ENCODE measurements around the gene CST8. TPM values are rescaled to one million over a fixed set of nuclear protein-coding genes. Genes with fewer than 3 reads are reported as not detected.

The CST8 gene
- total RNA-seq, 1 donor from 2014 or later, result not detected

DNA sequence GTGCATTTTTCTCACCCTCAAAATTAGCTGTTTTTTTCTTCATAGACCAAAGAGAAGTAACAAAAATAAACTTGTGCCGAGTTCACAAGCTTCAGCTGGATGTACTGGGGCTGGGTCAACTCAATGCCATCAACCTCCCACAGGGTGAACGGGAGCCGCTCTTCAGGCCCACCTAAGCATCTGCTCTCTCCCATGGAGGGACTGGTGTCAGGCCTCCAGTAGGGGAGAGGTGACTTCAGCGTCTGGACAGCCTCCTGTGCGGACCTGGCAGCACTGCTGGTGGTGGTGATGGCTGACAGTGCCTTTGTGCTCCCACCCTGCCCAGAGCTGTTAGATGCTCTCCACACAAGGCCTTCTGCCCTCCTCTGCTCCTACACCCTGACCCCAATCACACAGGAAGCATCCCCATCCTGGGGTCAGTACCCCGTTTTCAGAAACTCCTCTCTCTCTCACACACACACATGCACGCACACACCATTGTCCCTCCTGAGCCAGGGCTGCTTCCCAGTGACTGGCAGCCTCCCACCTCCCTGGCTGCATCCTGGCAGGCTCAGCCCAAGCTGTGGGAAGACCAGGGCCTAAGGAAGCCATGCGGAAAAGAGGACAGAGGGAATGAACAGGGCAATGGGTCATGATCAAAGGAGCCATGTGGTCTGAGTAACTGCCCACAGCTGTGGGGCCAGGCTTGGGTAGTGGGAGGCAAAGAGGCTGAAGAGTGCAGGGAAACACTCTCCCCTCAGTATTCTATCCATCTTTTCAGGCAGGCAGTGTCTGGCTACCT, 17.7 kb downstream of the CST8 start:
- no peak for DNase-seq (ENCODE audit: low read depth)
- TF ChIP-seq, protein P1, sequence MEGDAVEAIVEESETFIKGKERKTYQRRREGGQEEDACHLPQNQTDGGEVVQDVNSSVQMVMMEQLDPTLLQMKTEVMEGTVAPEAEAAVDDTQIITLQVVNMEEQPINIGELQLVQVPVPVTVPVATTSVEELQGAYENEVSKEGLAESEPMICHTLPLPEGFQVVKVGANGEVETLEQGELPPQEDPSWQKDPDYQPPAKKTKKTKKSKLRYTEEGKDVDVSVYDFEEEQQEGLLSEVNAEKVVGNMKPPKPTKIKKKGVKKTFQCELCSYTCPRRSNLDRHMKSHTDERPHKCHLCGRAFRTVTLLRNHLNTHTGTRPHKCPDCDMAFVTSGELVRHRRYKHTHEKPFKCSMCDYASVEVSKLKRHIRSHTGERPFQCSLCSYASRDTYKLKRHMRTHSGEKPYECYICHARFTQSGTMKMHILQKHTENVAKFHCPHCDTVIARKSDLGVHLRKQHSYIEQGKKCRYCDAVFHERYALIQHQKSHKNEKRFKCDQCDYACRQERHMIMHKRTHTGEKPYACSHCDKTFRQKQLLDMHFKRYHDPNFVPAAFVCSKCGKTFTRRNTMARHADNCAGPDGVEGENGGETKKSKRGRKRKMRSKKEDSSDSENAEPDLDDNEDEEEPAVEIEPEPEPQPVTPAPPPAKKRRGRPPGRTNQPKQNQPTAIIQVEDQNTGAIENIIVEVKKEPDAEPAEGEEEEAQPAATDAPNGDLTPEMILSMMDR (IDR thresholded peaks at IDR 0.05; ENCODE audit: insufficient read depth, low read length, severe bottlenecking), result no peak
- Histone ChIP-seq H3K27me3 (ENCODE audit: control insufficient read depth, insufficient read depth, low read length) (no peaks in the 10 kb centered on the region), H3K4me3 (ENCODE audit: low read depth, low read length) (no peak overlapping the region), H3K36me3 (ENCODE audit: control insufficient read depth, insufficient read depth, low read length) (no peaks in the 10 kb centered on the region)
- no peak for FAIRE-seq

DNA sequence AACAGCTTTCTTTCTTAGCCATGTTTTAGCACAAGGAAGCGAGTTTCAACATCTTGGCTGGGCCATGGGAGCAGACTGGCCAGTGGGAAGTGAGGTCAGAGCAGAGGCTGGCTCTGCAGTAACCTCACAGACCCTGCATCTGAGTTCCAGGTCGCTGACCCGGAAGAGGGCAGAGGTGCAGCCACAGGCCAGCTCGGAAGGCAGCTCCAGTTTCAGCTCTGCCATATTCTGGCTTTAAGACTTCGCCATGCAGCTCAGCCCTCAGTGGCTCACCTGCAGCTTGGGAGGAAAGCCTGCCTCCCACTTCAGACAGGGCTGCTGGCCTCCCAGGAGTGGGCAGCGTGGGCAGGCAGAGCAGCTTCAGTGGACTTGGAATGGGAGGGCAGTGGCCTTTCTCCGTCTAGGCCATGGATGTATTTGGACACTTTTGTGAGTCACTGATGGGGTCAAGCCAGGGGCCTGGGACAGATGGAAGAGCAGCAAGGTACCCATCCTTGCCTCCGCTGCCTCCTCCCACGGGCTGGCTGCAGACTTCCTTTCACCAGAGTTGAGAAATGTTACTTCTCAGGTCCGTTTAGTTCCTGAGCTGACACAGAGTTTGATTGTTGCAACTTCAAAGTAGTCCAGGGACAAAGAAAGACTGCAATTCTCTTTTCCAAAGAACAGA, 18.5 kb downstream of the CST8 start:
- no peak for DNase-seq (ENCODE audit: low read depth)
- Histone ChIP-seq H3K27me3 (ENCODE audit: control insufficient read depth, insufficient read depth, low read length) (no peaks in the 10 kb centered on the region), H3K4me3 (ENCODE audit: low read depth, low read length) (no peak overlapping the region), H3K36me3 (ENCODE audit: control insufficient read depth, insufficient read depth, low read length) (no peaks in the 10 kb centered on the region)
- TF ChIP-seq, protein P1 (IDR thresholded peaks at IDR 0.05; ENCODE audit: insufficient read depth, low read length, severe bottlenecking), result no peak
- no peak for FAIRE-seq

DNA sequence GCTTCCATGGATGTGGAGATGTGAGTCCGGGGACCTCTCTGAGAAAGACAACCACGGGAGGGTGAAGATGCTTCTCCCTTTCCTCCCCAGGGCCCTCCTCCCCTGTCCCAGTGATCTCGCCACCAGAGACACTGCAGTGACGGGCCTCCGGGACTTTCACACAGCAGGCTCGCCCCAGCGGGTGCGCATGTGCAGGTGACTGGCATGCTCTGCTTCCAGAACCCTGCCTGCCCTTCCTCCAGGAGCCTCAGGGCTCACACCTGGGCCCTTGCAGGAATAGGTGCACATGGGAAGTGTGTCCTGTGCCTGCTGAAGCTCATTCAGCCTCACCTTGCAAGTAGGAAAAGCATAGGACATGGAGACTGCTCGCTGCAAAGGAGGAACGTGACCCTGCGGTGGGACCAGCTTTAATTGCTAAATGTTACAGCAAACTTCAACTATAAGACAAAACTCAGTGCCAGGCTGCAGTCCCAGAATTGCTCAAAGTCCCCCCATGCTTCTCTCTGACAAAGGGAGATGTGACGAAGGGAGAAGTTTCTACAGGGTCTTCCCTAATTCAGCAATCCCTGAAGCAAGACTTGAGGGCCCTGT, 19.2 kb downstream of the CST8 start:
- H3K4me3 ChIP-seq (ENCODE audit: low read depth, low read length), result no peak overlapping the region
- H3K27me3 ChIP-seq (ENCODE audit: control insufficient read depth, insufficient read depth, low read length), result no peaks in the 10 kb centered on the region
- TF ChIP-seq, protein P1 (IDR thresholded peaks at IDR 0.05; ENCODE audit: insufficient read depth, low read length, severe bottlenecking), result no peak
- no peaks in the 10 kb centered on the region for H3K36me3 ChIP-seq (ENCODE audit: control insufficient read depth, insufficient read depth, low read length)
- FAIRE-seq, result no peak
- no peak for DNase-seq (ENCODE audit: low read depth)

DNA sequence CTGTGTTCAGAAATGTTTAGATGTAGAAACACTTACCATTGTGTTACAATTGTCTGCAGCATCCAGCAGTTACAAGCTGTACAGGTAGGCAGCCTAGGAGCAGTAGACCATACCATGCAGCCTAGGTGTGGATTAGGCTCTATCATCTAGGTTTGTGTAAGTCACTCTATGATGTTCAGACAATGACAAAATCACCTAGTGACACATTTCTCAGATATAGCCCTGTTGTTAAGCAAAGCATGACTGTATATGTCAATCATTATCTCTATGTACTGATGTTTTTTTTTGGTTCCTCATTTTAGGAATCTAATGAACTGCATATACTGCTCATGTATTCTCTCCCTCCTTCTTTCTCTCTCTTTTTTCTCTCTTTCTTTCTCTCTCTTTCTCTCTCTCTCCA, 22.2 kb downstream of the CST8 start:
- TF ChIP-seq, protein P1 (IDR thresholded peaks at IDR 0.05; ENCODE audit: insufficient read depth, low read length, severe bottlenecking), result no peak
- Histone ChIP-seq H3K36me3 (ENCODE audit: control insufficient read depth, insufficient read depth, low read length) (no peaks in the 10 kb centered on the region), H3K27me3 (ENCODE audit: control insufficient read depth, insufficient read depth, low read length) (no peaks in the 10 kb centered on the region), H3K4me3 (ENCODE audit: low read depth, low read length) (no peak overlapping the region)
- no peak for DNase-seq (ENCODE audit: low read depth)
- FAIRE-seq, result no peak

DNA sequence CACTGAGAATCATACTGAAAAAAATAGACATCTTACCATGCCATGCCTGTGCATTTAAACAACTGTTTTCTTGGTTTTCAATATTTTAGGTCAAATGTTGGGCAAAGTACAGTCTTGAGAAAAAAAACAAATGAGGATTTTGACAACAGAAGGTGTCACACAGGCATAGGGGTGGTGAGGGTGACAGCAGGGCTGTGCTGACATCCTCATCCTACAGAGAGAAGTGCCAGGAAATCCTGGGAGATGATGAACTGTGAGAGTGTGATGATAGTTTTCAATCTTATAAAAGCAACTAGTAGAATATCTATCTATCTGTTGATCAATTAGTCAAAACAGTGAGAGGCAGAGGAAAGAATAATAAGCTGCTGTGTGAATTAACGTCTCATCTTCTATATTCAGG, 23.9 kb downstream of the CST8 start:
- DNase-seq (ENCODE audit: low read depth) (no peak), FAIRE-seq (no peak)
- H3K27me3 ChIP-seq (ENCODE audit: control insufficient read depth, insufficient read depth, low read length), result no peaks in the 10 kb centered on the region
- TF ChIP-seq, protein P1 (IDR thresholded peaks at IDR 0.05; ENCODE audit: insufficient read depth, low read length, severe bottlenecking), result no peak
- no peaks in the 10 kb centered on the region for H3K36me3 ChIP-seq (ENCODE audit: control insufficient read depth, insufficient read depth, low read length)
- H3K4me3 ChIP-seq (ENCODE audit: low read depth, low read length), result no peak overlapping the region
